DND-41 (cell line): Measurements from ENCODE around the gene RAB20.

Experiments
- CTCF ChIP-seq: IDR thresholded peaks from 2 replicates; pipeline ENCODE4 v1.5.1; 2012; ENCODE audit warnings: borderline replicate concordance, low read length, moderate library complexity, mild to moderate bottlenecking; ENCODE audit not compliant: poor library complexity, severe bottlenecking; ENCODE audit errors: extremely low read depth
- EZH2 ChIP-seq: IDR thresholded peaks from 3 replicates; pipeline ENCODE4 v1.6.1; 2012; ENCODE audit warnings: borderline replicate concordance, low read depth, mild to moderate bottlenecking, moderate library complexity, low read length, inconsistent platforms; ENCODE audit not compliant: severe bottlenecking

GRCh38 chr13:110554946-110555345 is 6.6 kb downstream of the RAB20 start:
- TF ChIP-seq CTCF = no peak
- TF ChIP-seq EZH2 = no peak
